Activated naive CD4-positive, alpha-beta T cell treated with anti-CD3 and anti-CD28 coated beads, Interleukin-2, amount 50 U/mL, for 72 hours (primary cell): Measurements from ENCODE around the gene ADCY3. TPM values are rescaled to one million over a fixed set of nuclear protein-coding genes. Genes with fewer than 3 reads are reported as not detected.
A peak's percentile ranks its signal among the peaks of the same experiment; 100 is the strongest.

Experiments
- ATAC-seq, 2 donors: fragments of 150-1000 bp; cut with Tn5 transposase; 2 replicates each; pipeline ENCODE4 v1.10.0; 2021; ENCODE audit warnings: mild to moderate bottlenecking in 2 of 2, moderate library complexity in 2 of 2
- DNase-seq, 2 donors: peaks; one replicate each; pipeline ENCODE4 v3.0.0; 2021 to 2022; ENCODE audit warnings: low spot score in 2 of 2
- H3K27ac Mint-ChIP-seq, 2 donors: one replicate each; pipeline ENCODE4 v1.8.0; 2022; ENCODE audit warnings: mild to moderate bottlenecking in 2 of 2, mixed read lengths in 2 of 2
- H3K36me3 Mint-ChIP-seq, 2 donors: one replicate each; pipeline ENCODE4 v1.8.0; 2022; ENCODE audit warnings: mixed read lengths in 2 of 2
- H3K9me3 Mint-ChIP-seq, 2 donors: one replicate each; pipeline ENCODE4 v1.8.0; 2022; ENCODE audit warnings: mixed read lengths in 2 of 2
- total RNA-seq, 2 donors: library from RNA; stranded (reverse); gene quantifications; one replicate each; pipeline ENCODE4 v1.2.3, GENCODE V29; 2022

Gene ADCY3
- total RNA-seq = 10 to 100 TPM; 15.8 to 51.4 TPM

- H3K9me3 Mint-ChIP-seq = no peaks in the 10 kb centered on the region
- H3K36me3 Mint-ChIP-seq = peaks cover 5 to 11% of the 10 kb centered on the region in 2 donors
Observed at GRCh38 chr2:24920098-24920808, at the start of gene ADCY3. Gene ADCY3 (minus strand): TSS chr2:24920237. CDS start chr2:24918987, 1,250 bp downstream.

DNA sequence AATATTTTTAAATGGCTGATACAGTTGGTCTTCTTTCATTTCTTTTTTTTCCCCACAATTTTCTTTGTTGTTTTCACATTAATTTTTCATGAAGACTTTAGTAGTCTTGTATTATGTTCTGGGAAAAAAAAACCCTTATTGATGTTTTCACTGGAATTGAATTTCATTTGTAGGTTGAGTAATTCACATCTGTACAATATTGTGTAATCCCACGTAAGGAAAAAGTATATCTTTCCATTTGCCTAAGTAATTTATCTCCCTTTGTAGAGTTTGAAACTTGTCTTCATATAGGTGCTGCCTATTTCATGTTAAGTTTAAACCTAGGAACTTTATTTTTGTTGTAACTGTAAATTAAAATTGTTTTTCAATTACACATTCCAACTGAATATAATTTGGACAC lies 49.7 kb upstream of the ADCY3 start:
- ATAC-seq (no peak), DNase-seq (no peak)
- H3K27ac Mint-ChIP-seq = no peak overlapping the region
- H3K9me3 Mint-ChIP-seq = no peaks in the 10 kb centered on the region
- peaks cover 19 to 20% of the 10 kb centered on the region in 2 donors for H3K36me3 Mint-ChIP-seq

More at GRCh38 chr2:24920098-24920808, at the start of gene ADCY3:
- peak within 1 kb of the TSS; percentile 73 to 81 for H3K27ac Mint-ChIP-seq
- DNase-seq (peak; percentile 62 to 70), ATAC-seq (peak; percentile 49 to 72)

DNA sequence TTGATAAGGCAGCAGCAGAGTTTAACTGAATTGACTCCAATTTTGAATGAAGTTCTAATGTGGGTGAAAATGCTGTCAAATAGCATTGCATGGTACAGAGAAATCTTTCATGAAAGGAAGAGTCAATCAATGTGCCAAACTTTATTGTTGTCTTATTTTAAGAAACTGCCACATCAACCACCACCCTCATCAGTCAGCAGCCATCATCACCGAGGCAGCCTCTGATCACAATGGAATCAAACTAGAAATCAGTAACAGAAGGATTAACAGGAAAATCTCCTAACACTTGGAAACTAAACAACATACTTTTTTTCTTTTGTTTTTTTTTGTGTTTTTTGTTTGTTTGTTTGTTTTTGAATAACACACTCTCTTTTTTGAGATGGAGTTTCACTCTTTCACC lies 41.9 kb upstream of the ADCY3 start:
- ATAC-seq = no peak
- DNase-seq = no peak
- Mint-ChIP-seq H3K36me3 (peaks cover 20 to 28% of the 10 kb centered on the region in 2 donors), H3K27ac (no peak overlapping the region), H3K9me3 (no peaks in the 10 kb centered on the region)

- Mint-ChIP-seq H3K36me3 (peaks cover 40 to 49% of the 10 kb centered on the region in 2 donors), H3K27ac (no peak overlapping the region), H3K9me3 (peaks cover 9 to 11% of the 10 kb centered on the region in 2 donors)
- DNase-seq (no peak), ATAC-seq (peak in 1 of 2 donors; percentile 22)
Observed at GRCh38 chr2:24959761-24960160, 39.7 kb upstream of the ADCY3 start.

DNA sequence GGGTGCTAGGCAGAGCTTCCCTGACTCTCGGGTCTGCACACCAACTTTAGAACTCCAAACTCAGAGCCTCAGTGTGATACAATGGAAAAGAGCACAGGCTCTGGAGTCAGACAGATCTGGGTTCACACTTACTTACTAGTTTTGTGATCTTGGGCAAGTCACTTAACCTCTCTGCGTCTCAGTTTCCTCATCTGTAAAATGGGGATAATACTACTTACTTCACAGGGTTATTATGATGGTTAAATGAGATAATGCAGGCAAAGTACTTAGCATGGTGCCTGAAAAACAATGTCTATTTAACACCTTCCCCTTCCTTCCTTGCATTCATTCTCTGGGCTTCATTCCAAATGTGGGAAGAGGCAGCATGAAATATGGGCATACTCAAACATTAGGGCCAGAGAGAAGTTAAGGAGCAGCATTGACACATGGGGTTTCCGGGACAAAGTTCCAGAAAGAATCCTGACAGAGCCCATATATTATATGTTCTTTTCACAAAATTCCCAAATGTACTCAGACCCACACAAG lies 38.4 kb upstream of the ADCY3 start:
- Mint-ChIP-seq H3K36me3 (peaks cover 46 to 57% of the 10 kb centered on the region in 2 donors), H3K27ac (no peak overlapping the region), H3K9me3 (peaks cover 9 to 11% of the 10 kb centered on the region in 2 donors)
- no peak for ATAC-seq
- no peak for DNase-seq

- DNase-seq = no peak
- peaks cover 9 to 11% of the 10 kb centered on the region in 2 donors for H3K9me3 Mint-ChIP-seq
- H3K27ac Mint-ChIP-seq = peak overlapping the region in 1 of 2 donors; percentile 38
- peaks cover 46 to 62% of the 10 kb centered on the region in 2 donors for H3K36me3 Mint-ChIP-seq
- ATAC-seq = no peak
Observed at GRCh38 chr2:24957976-24958375, 37.9 kb upstream of the ADCY3 start.

GRCh38 chr2:24957221-24957620 lies 37.2 kb upstream of the ADCY3 start:
- ATAC-seq (no peak), DNase-seq (no peak)
- Mint-ChIP-seq H3K27ac (no peak overlapping the region), H3K36me3 (peaks cover 46 to 62% of the 10 kb centered on the region in 2 donors), H3K9me3 (peaks cover 9 to 11% of the 10 kb centered on the region in 2 donors)

- peaks cover 46 to 62% of the 10 kb centered on the region in 2 donors for H3K36me3 Mint-ChIP-seq
- DNase-seq (no peak), ATAC-seq (no peak)
- H3K9me3 Mint-ChIP-seq = peaks cover 9 to 11% of the 10 kb centered on the region in 2 donors
- H3K27ac Mint-ChIP-seq = no peak overlapping the region
Observed at GRCh38 chr2:24955921-24956320, 35.9 kb upstream of the ADCY3 start.

DNA sequence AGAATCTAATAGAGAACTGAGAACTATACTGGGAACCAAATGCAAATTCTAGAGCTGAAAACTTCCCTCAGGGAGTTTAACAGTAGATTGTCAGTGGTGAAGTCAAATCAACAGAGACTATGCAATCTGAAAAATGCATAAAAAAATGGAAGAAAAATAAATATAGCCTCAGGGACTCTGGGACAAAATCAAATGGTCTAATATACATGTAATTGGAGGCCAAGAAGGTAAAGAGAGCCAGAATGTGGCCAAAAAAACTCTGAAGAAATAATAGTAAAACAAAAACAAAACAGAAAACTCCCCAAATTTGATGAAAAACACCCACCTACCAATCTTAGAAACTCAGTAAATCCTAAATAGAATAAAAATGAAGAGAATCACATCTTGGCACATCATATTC lies 35.2 kb upstream of the ADCY3 start:
- H3K36me3 Mint-ChIP-seq = peaks cover 46 to 56% of the 10 kb centered on the region in 2 donors
- DNase-seq = no peak
- no peak for ATAC-seq
- H3K9me3 Mint-ChIP-seq = peaks cover 9 to 11% of the 10 kb centered on the region in 2 donors
- no peak overlapping the region for H3K27ac Mint-ChIP-seq

- no peak overlapping the region for H3K27ac Mint-ChIP-seq
- H3K9me3 Mint-ChIP-seq = peaks cover 2 to 3% of the 10 kb centered on the region in 2 donors
- ATAC-seq (no peak), DNase-seq (no peak)
- H3K36me3 Mint-ChIP-seq = peaks cover 10 to 16% of the 10 kb centered on the region in 2 donors
Observed at GRCh38 chr2:24950102-24950501, 30.1 kb upstream of the ADCY3 start.

GRCh38 chr2:24948506-24948905 lies 28.5 kb upstream of the ADCY3 start:
- Mint-ChIP-seq H3K9me3 (no peaks in the 10 kb centered on the region), H3K36me3 (peaks cover 0 to 6% of the 10 kb centered on the region in 2 donors), H3K27ac (peak overlapping the region; percentile 3 to 29)
- ATAC-seq = no peak
- no peak for DNase-seq

- Mint-ChIP-seq H3K36me3 (no peaks in the 10 kb centered on the region), H3K27ac (peak overlapping the region in 1 of 2 donors; percentile 29), H3K9me3 (no peaks in the 10 kb centered on the region)
- DNase-seq (no peak), ATAC-seq (no peak)
Observed at GRCh38 chr2:24947561-24948157, 27.6 kb upstream of the ADCY3 start.

- no peak for DNase-seq
- Mint-ChIP-seq H3K9me3 (no peaks in the 10 kb centered on the region), H3K27ac (peak overlapping the region in 1 of 2 donors; percentile 52), H3K36me3 (no peaks in the 10 kb centered on the region)
- no peak for ATAC-seq
Observed at GRCh38 chr2:24945907-24946306, 25.9 kb upstream of the ADCY3 start.

DNA sequence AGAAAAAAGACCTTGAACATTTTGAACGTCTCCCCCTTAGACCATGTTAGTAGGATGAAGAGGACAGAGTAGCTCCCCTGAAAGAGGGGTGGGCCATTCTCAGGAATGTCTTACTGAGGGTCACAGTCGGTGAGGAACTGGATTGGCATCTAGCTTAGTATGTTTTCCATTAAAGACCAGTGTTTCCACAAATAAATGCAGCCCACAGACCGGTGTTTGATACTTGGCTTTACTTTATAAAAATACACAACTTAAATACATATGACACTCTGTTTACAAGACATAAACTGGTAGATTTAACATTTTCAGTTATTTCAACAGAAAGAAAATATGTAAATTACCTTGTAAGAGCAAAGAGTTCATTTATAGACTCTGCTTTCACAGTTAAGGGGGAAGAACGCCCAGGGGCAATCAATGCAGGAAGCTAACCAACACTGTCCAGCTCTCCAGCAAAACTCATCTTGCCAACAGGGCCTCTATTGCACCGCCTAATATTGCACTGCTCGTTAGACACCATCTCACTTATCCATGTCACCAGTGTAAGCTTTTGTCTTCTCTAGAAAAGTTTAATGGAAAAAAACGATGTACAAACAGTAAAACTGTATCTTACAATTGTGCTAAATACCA lies 23.5 kb upstream of the ADCY3 start:
- DNase-seq = no peak
- no peak overlapping the region for H3K27ac Mint-ChIP-seq
- H3K9me3 Mint-ChIP-seq = no peaks in the 10 kb centered on the region
- no peaks in the 10 kb centered on the region for H3K36me3 Mint-ChIP-seq
- no peak for ATAC-seq

DNA sequence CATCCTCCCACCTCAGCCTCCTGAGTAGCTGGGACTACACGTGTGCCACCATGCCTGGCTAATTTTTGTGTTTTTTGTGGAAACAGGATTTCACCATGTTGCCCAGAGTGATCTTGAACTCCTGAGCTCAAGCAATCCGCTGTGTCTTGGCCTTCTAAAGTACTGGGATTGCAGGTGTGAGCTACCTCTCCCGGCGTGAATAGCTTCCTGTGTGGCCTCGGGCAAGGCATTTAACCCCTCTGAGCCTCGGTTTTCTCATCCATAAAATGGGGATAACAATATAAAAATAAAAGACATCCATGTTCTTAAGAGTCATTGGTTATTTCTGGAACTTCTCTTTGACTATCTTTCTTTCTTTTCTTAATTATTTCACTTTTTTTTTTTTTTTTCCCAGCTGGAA lies 19.3 kb upstream of the ADCY3 start:
- ATAC-seq = no peak
- H3K9me3 Mint-ChIP-seq = no peaks in the 10 kb centered on the region
- H3K27ac Mint-ChIP-seq = no peak overlapping the region
- H3K36me3 Mint-ChIP-seq = no peaks in the 10 kb centered on the region
- DNase-seq = no peak

DNA sequence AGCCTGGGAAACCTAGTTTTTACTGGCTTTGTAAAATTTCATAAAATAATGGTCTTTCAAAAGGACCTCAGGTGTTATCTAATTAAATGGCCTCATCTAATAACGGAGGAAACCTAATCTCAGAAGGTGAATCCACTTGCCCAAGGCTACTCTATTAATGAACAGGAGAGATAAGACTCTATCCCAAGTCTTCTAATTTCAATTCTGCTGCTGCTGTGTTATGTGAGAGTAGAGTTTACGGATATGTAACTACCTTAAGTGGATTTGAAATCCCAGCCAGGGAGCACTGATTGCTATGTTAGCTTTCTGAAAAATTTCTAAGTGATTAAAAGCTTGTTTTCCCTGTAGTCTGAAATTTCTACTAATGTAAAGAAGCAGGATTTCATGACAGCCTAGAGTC lies 17.2 kb upstream of the ADCY3 start:
- ATAC-seq = no peak
- no peak for DNase-seq
- Mint-ChIP-seq H3K9me3 (no peaks in the 10 kb centered on the region), H3K27ac (no peak overlapping the region), H3K36me3 (no peaks in the 10 kb centered on the region)

DNA sequence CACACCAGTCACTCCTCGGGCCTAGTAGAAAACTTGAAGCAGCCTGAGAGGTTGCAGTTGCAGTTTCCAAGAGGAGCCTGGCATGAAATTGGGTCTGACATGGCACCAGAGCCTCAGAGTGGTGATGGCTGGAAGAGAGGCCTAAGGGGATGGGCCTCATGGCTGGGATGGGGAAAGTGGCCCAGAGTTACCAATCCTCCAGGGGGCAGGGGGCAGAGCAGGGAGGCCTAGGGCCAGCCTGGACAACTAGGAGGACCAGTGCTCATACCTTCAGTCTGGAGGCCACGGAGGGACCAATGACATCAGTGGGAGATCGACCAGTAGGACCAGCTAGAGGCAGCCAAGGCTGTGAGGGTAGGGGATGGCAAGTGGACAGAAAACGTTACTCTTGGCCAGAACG lies 15.1 kb upstream of the ADCY3 start:
- peak in 1 of 2 donors; percentile 38 for DNase-seq
- no peak for ATAC-seq
- no peak overlapping the region for H3K27ac Mint-ChIP-seq
- H3K9me3 Mint-ChIP-seq = no peaks in the 10 kb centered on the region
- H3K36me3 Mint-ChIP-seq = no peaks in the 10 kb centered on the region
